AG10803 (cell line): ENCODE measurements around the gene CCDC91.
A peak's percentile ranks its signal among the peaks of the same experiment; 100 is the strongest.
"Not testable (repeated sequence)": the region's sequence is repeated elsewhere in the genome, so short reads cannot be mapped to it uniquely, and the experiment has no call there.

Experiments
- DNase-seq: peaks from one replicate; pipeline ENCODE4 v3.0.0; 2010; ENCODE audit warnings: low read depth
- H3K4me3 ChIP-seq: 2 replicates; pipeline ENCODE4 v1.5.1; 2011; ENCODE audit warnings: mild to moderate bottlenecking, low read length, control low read depth
- TF ChIP-seq, protein P1 (sequence below): conservative IDR thresholded peaks from 2 replicates; pipeline ENCODE4 v1.5.1; 2011; ENCODE audit warnings: mild to moderate bottlenecking, low read length, control low read depth, inconsistent platforms

CCDC91 gene

DNA sequence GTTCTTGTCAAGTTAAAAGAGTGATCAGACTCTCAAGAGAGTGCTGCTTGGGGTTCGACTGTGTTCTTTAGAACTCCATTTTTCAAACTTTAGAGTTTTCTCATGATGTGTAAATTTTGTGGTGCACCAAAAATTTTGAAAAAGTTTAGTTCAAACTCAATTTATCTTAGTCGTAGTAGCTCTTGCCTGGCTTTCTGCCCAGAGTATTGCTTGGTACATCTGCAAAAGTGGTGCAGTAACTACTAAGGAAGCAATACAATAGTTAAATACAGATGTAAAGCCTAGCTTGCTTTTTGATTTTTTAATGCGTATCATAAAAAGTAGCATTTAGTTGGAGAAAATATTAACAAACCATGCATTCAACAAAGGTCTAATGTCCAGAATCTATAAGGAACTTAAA is 9.5 kb upstream of the CCDC91 start:
- H3K4me3 ChIP-seq, result no peak overlapping the region
- DNase-seq, result peak; percentile 14
- TF ChIP-seq, protein P1, sequence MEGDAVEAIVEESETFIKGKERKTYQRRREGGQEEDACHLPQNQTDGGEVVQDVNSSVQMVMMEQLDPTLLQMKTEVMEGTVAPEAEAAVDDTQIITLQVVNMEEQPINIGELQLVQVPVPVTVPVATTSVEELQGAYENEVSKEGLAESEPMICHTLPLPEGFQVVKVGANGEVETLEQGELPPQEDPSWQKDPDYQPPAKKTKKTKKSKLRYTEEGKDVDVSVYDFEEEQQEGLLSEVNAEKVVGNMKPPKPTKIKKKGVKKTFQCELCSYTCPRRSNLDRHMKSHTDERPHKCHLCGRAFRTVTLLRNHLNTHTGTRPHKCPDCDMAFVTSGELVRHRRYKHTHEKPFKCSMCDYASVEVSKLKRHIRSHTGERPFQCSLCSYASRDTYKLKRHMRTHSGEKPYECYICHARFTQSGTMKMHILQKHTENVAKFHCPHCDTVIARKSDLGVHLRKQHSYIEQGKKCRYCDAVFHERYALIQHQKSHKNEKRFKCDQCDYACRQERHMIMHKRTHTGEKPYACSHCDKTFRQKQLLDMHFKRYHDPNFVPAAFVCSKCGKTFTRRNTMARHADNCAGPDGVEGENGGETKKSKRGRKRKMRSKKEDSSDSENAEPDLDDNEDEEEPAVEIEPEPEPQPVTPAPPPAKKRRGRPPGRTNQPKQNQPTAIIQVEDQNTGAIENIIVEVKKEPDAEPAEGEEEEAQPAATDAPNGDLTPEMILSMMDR, result no peak

- H3K4me3 ChIP-seq, result no peak overlapping the region
- TF ChIP-seq, protein P1, result no peak
- DNase-seq, result no peak
Measured at GRCh38 chr12:28184375-28184774, 5.9 kb upstream of the CCDC91 start.

DNA sequence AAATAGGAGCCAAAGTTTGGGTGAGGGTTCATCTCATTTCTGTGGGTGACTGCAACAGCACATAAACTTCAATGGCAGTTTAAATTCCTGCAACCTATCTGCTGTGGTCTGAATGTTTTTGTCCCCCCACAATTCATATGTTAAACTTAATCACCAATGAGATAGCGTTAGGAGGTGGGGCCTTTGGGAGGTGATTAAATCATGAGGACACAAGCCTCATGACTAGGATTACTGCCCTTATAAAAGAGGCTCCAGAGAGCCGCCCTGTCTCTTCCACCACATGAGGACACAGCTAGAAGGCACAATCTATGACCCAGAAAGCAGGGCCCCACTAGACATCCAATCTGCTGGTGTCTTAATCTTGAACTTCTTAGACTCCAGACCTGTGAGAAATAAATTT is 3.8 kb upstream of the CCDC91 start:
- DNase-seq, result no peak
- H3K4me3 ChIP-seq, result no peak overlapping the region
- TF ChIP-seq, protein P1, result no peak

DNA sequence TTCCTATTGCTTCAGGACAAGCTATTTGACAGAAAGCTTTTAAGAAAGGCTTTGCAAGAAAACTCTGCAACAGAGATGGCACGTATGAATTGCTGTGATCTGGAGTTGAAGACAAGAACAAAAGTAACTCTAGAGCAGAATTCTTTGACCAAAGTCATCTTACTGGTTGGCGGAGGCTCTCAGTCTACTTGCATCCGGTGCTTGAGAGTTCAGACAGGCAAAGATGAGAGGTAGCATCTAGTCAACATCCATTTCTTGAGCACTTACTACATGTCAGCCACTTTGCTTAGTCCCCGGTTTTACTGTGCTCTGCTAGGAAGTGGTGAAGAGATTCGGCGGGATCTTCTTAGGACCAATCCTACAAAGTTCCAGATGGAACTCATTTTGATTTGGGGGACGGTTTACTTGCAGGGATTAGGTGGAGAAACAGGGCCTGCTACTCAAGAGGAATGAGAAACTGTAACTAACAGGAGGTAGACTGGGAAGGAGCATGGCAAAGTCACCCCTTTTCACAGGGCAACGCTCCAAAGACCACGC is 404 bp upstream of the CCDC91 start:
- H3K4me3 ChIP-seq, result peak overlapping the region; percentile 87
- DNase-seq, result no peak
- TF ChIP-seq, protein P1, result no peak

DNA sequence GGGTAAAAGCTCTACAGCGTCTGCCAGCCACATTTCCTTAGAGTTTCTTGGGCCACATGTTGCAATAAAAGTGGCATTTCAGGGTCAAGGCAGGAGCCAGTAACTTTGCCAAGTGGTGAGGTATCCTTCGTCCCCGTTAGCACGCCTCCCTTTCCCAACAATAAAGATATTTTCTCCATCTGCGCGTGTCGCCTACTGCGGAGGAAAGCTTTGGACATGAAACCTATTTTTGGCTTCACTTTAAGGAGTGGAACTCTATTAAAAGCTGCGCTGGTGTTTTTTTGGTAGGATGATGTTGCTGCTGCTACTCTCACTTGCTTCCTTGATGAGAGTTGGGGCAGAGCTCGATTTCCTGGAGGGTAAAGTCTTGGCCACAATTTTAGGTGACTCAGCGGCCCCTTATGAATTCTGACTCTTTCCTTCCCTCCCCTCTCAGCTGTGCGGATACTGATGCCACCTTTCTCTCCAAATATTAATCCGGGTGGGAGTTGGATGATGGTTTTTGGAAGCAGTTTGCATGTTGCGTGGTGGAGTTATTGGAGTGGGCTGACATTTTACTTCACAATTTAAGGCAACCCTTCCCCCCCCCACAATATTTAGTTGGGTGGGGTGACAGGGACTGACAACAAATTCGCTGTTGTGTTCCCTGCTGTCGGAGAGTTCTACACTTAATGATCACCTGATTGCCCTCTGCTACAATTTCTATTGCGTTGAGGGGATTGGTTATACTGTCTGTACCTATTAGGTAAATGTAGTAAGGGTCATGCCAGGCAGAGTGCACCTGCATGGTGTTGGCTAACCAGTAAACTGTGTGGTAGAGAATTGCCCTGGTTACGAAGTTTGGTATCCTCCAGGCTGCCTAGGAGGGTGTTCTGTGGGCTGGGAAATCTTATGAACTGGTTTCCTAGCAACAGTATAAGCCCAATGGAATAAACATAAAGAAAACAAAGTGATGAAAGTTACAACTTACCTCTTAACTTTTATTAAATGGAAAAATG is 1.1 kb downstream of the CCDC91 start:
- peak; percentile 27 for DNase-seq
- TF ChIP-seq, protein P1, result no peak
- H3K4me3 ChIP-seq, result peak overlapping the region; percentile 87

DNA sequence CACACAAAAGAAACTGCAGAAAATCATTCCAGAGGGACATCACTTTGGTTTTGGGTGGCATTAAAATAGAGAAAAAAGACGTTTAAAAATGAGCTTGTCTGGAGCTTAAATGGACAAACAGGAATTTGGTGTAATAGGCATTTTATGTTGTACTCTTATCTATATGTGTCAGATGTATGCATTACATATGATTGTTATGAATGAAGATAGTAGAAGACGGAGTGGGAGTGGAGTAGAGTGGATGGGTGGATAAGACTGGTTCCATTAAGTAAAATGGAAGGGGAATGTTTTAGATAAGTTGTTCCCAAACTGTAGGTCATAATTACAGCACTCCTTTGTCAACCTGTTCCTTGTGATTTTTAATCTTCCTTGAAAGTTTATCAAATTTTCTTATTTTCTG is 1.9 kb downstream of the CCDC91 start:
- TF ChIP-seq, protein P1, result no peak
- no peak for DNase-seq
- no peak overlapping the region for H3K4me3 ChIP-seq

DNA sequence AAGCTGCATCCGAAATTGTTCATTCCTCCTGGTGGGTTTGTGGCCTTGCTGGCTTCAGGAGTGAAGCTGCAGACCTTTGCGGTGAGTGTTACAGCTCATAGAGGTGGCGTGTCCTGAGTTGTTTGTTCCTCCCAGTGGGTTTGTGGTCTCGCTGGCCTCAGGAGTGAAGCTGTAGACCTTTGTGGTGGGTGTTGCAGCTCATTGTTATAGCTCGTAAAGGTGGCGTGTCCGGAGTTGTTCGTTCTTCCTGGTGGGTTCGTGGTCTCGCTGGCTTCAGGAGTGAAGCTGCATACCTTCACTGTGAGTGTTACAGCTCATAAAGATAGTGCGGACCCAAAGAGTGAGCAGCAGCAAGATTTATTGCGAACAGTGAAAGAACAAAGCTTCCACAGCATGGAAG is 4.4 kb downstream of the CCDC91 start:
- not testable (repeated sequence) for DNase-seq, H3K4me3 ChIP-seq

- DNase-seq, result not testable (repeated sequence)
Measured at GRCh38 chr12:28201136-28201535, 10.9 kb downstream of the CCDC91 start.

More at GRCh38 chr12:28201136-28201535, 10.9 kb downstream of the CCDC91 start:
- not testable (repeated sequence) for H3K4me3 ChIP-seq
